Esophagus squamous epithelium (tissue), 4 donors: ENCODE data around the gene SMOC2.

Experiments
- CTCF ChIP-seq, 6 experiments: fragments of 450-650 bp in 4 of 6; fragments of 200-600 bp in 2 of 6; sonication (generic) in 2 of 6; IDR thresholded peaks; one replicate each; pipeline ENCODE4 v1.5.1; 2016 to 2019; ENCODE audit warnings: antibody characterized with exemption in 6 of 6, mild to moderate bottlenecking in 4 of 6, moderate library complexity in 4 of 6
- POLR2A ChIP-seq, 4 donors: fragments of 450-650 bp; IDR thresholded peaks; one replicate each; pipeline ENCODE4 v1.6.1; 2017; ENCODE audit warnings: antibody characterized with exemption in 4 of 4, mild to moderate bottlenecking in 4 of 4, moderate library complexity in 3 of 4

- no peak for TF ChIP-seq CTCF (IDR thresholded peaks at IDR 0.05)
- TF ChIP-seq POLR2A (IDR thresholded peaks at IDR 0.05) = no peak
Measured at GRCh38 chr6:168533414-168533813, 92.4 kb downstream of the SMOC2 start.
